Lower leg skin (tissue), 4 donors: ENCODE data around the gene CYP39A1. TPM values are rescaled to one million over a fixed set of nuclear protein-coding genes. Genes with fewer than 3 reads are reported as not detected.

Experiments
- DNase-seq, 2 donors: peaks; one replicate each; pipeline ENCODE4 v3.0.0-alpha.2; 2019; ENCODE audit warnings: low spot score in 2 of 2
- H3K4me3 ChIP-seq: fragments of 200-600 bp; sonication (generic); 2 replicates; pipeline ENCODE4 v1.5.1; 2017; ENCODE audit warnings: mild to moderate bottlenecking, low read depth; ENCODE audit not compliant: poor library complexity, severe bottlenecking
- POLR2A ChIP-seq, 2 donors: fragments of 450-650 bp; IDR thresholded peaks; one replicate each; pipeline ENCODE4 v1.6.1; 2016 to 2017; ENCODE audit warnings: antibody characterized with exemption in 2 of 2, mild to moderate bottlenecking in 1 of 2, moderate library complexity in 1 of 2
- WGBS, 2 donors: methylation state at CpG; one replicate each; pipeline ENCODE4 v1.1.5; 2018; 5-methylcytosine and 5-hydroxymethylcytosine counted together
- intact Hi-C: fragments of 100-400 bp; cut with DNase I; formaldehyde crosslinking; loops from one replicate; pipeline ENCODE4 v1.15.0; 2023; ENCODE audit warnings: low total_unique reads
- total RNA-seq, 4 donors: library from RNA; depleted of rRNA; stranded (reverse); fragments of >200 nt; gene quantifications; one replicate each; pipeline ENCODE4 v1.1.0, GENCODE V29; 2016
- TF ChIP-seq, protein P1 (sequence below), 3 donors: fragments of 450-650 bp; IDR thresholded peaks; one replicate each; pipeline ENCODE4 v1.5.1; 2016; ENCODE audit warnings: antibody characterized with exemption in 3 of 3, mild to moderate bottlenecking in 3 of 3, moderate library complexity in 2 of 3

The CYP39A1 gene
- total RNA-seq, 4 donors from 2014 or later: 22.6 to 38.2 (median 34.3) TPM

GRCh38 chr6:46525583-46525982 lies 127.0 kb downstream of the CYP39A1 start:
- intact Hi-C loops: no loop called here
- H3K4me3 ChIP-seq: no peak overlapping the region
- TF ChIP-seq, protein P1, sequence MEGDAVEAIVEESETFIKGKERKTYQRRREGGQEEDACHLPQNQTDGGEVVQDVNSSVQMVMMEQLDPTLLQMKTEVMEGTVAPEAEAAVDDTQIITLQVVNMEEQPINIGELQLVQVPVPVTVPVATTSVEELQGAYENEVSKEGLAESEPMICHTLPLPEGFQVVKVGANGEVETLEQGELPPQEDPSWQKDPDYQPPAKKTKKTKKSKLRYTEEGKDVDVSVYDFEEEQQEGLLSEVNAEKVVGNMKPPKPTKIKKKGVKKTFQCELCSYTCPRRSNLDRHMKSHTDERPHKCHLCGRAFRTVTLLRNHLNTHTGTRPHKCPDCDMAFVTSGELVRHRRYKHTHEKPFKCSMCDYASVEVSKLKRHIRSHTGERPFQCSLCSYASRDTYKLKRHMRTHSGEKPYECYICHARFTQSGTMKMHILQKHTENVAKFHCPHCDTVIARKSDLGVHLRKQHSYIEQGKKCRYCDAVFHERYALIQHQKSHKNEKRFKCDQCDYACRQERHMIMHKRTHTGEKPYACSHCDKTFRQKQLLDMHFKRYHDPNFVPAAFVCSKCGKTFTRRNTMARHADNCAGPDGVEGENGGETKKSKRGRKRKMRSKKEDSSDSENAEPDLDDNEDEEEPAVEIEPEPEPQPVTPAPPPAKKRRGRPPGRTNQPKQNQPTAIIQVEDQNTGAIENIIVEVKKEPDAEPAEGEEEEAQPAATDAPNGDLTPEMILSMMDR (IDR thresholded peaks at IDR 0.05): no peak
- TF ChIP-seq POLR2A (IDR thresholded peaks at IDR 0.05): no peak
- no peak for DNase-seq

DNA sequence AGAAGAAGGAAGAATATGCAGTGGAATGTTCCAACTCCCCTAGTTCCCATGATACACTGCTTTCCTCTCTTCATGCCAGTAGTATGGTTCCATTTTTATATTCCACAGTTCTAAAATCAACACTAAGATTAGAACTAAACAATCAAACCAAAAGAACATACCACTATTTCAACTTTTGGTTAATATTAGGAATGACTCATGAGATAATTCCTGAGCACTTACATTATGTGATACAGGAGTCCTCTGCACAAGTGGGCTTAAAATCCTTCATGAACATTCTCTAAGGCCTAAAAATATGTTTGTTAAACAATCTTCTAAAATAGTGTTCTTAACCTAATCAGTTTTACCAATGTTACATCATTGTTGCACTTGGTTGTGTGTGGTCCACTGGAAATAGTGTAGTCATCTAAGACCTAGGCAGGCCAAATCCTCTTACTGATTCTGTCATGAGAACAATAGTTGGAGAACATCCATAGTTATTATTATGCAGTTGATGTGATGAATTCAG lies 131.1 kb downstream of the CYP39A1 start:
- DNase-seq: no peak
- TF ChIP-seq, protein P1 (IDR thresholded peaks at IDR 0.05): no peak
- TF ChIP-seq POLR2A (IDR thresholded peaks at IDR 0.05): no peak
- no peak overlapping the region for H3K4me3 ChIP-seq
- intact Hi-C loops: no loop called here

DNA sequence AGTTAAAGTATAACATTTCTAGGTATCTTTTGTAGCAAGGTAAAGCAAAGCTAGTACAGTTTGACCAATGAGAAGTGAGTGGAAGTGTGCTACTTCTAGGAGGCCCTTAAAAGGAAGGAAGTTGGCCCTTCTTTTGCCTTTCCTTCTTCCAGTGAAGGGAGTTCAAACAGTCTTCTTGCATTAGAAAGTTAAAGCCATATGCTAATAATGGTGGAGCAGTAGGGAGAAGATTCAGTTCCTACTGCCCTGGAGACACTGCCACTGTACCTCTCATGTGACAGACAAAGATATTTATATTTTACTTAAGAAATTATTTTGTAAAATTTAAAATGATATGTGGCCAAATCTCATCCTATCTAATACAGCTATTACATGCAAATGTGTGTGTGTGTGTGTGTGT lies 135.4 kb downstream of the CYP39A1 start:
- intact Hi-C loops: no loop called here
- TF ChIP-seq, protein P1 (IDR thresholded peaks at IDR 0.05): no peak
- no peak for TF ChIP-seq POLR2A (IDR thresholded peaks at IDR 0.05)
- no peak for DNase-seq
- no peak overlapping the region for H3K4me3 ChIP-seq

DNA sequence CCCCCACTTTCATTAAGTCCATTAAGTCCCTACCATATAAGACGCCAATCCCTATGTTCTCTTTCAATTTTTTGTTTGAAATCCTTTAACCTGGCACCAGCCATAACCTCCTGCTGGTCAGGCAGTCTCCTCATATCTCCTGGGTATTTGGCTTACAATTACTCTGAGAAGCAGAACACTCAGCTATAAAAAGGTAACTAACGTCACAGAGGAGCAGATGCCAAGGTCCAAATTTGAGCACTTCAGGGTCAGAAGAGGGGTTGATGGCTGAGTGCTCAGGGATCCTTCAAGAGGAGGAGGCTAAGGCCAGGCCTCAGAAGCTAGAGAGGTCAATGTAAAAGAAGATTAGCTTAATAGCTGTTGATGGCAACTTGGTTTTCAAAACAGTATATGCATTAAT lies 139.1 kb downstream of the CYP39A1 start:
- DNase-seq: no peak
- 89 to 91% methylated on average over 2 of the region's 2 CpGs for WGBS, 2 donors
- no peak overlapping the region for H3K4me3 ChIP-seq
- intact Hi-C loops: no loop called here
- TF ChIP-seq POLR2A (IDR thresholded peaks at IDR 0.05): no peak
- TF ChIP-seq, protein P1 (IDR thresholded peaks at IDR 0.05): no peak

- WGBS, 2 donors: 78 to 91% methylated on average over 7 of the region's 7 CpGs
- intact Hi-C loops: no loop called here
- no peak for DNase-seq
- H3K4me3 ChIP-seq: no peak overlapping the region
- TF ChIP-seq, protein P1 (IDR thresholded peaks at IDR 0.05): no peak
- no peak for TF ChIP-seq POLR2A (IDR thresholded peaks at IDR 0.05)
Measured at GRCh38 chr6:46511320-46511719, 141.3 kb downstream of the CYP39A1 start.

- TF ChIP-seq, protein P1 (IDR thresholded peaks at IDR 0.05): no peak
- TF ChIP-seq POLR2A (IDR thresholded peaks at IDR 0.05): no peak
- intact Hi-C loops: no loop called here
- DNase-seq: peak in 1 of 2 donors; percentile 54
- no peak overlapping the region for H3K4me3 ChIP-seq
Measured at GRCh38 chr6:46510651-46511050, 142.0 kb downstream of the CYP39A1 start.
